ENCODE measurements around the gene SLC27A6. TPM values are rescaled to one million over a fixed set of nuclear protein-coding genes. Genes with fewer than 3 reads are reported as not detected.

Gene SLC27A6
- total RNA-seq, 1 donor from 2014 or later = 0.09 TPM

DNA sequence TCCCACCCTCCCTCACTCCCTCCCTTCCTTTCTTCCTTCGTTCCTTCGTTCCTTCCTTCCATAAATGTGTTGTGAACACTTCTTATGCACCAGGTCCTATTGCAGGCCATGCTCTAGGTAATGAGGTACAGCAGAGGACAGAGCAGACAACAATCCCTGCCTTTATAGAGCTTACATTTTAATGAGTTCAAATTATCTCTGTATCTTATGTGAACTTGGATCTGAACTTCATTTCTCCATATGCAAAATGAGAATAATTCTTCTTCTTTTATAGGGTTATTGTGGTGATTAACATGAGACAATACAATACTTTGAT lies 37.2 kb downstream of the SLC27A6 start:
- TF ChIP-seq, protein P1, sequence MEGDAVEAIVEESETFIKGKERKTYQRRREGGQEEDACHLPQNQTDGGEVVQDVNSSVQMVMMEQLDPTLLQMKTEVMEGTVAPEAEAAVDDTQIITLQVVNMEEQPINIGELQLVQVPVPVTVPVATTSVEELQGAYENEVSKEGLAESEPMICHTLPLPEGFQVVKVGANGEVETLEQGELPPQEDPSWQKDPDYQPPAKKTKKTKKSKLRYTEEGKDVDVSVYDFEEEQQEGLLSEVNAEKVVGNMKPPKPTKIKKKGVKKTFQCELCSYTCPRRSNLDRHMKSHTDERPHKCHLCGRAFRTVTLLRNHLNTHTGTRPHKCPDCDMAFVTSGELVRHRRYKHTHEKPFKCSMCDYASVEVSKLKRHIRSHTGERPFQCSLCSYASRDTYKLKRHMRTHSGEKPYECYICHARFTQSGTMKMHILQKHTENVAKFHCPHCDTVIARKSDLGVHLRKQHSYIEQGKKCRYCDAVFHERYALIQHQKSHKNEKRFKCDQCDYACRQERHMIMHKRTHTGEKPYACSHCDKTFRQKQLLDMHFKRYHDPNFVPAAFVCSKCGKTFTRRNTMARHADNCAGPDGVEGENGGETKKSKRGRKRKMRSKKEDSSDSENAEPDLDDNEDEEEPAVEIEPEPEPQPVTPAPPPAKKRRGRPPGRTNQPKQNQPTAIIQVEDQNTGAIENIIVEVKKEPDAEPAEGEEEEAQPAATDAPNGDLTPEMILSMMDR (conservative IDR thresholded peaks at IDR 0.05) = no peak
- H3K27ac Mint-ChIP-seq (ENCODE audit: unreplicated experiment) = peak overlapping the region; percentile 14
- H3K27me3 Mint-ChIP-seq (ENCODE audit: low read depth) = no peaks in the 10 kb centered on the region
- no peak for DNase-seq (ENCODE audit: low read depth, low spot score)
- peaks cover 25% of the 10 kb centered on the region for H3K4me1 Mint-ChIP-seq
- no peaks in the 10 kb centered on the region for H3K36me3 Mint-ChIP-seq (ENCODE audit: low read depth)
- peaks cover 2% of the 10 kb centered on the region for H3K9me3 Mint-ChIP-seq
- no peak overlapping the region for H3K4me3 Mint-ChIP-seq

DNA sequence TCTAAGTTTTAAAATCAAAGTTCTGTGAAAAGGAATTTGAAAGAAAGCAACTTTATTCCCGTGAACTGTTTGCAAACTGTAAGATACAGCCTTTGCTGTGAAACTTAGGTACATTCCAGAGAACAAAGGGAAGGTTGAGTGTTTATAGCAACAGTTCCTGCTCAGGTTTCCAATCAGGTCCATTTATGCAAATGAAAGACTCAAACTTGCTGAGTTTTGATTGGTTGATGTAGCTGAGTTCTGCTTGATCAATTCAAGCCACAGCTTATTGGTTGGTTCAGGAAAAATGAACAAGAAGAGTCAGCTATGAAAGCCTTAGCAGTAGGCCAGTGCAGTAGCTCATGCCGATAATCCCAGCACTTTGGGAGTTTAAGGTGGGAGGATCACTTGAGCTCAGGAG lies 37.9 kb downstream of the SLC27A6 start:
- no peaks in the 10 kb centered on the region for H3K36me3 Mint-ChIP-seq (ENCODE audit: low read depth)
- TF ChIP-seq, protein P1 (conservative IDR thresholded peaks at IDR 0.05) = no peak
- H3K9me3 Mint-ChIP-seq = peaks cover 2% of the 10 kb centered on the region
- no peak for DNase-seq (ENCODE audit: low read depth, low spot score)
- H3K27me3 Mint-ChIP-seq (ENCODE audit: low read depth) = no peaks in the 10 kb centered on the region
- H3K27ac Mint-ChIP-seq (ENCODE audit: unreplicated experiment) = no peak overlapping the region
- H3K4me1 Mint-ChIP-seq = peaks cover 25% of the 10 kb centered on the region
- no peak overlapping the region for H3K4me3 Mint-ChIP-seq

DNA sequence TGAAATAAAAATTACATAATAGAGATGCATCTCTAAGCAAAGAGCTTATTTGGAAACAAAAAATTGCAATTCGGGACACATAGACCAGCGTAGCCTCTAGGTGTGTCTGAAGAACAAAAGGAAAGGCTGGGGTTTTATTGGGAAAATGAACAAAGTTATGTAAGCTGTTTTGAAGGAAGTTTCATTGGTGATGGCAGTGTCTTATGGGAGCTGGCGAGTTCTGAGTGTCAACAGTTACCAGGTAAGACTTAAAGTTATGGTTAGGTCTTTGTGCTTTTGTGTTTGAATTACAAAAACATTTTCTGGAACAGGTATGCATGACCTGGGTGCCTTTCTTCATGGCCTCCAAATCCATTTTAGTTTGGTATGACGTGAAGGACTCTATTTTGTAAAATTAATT lies 48.9 kb downstream of the SLC27A6 start:
- Mint-ChIP-seq H3K27me3 (ENCODE audit: low read depth) (peaks cover 3% of the 10 kb centered on the region), H3K4me1 (no peaks in the 10 kb centered on the region), H3K9me3 (no peaks in the 10 kb centered on the region), H3K36me3 (ENCODE audit: low read depth) (no peaks in the 10 kb centered on the region), H3K27ac (ENCODE audit: unreplicated experiment) (no peak overlapping the region), H3K4me3 (no peak overlapping the region)
- TF ChIP-seq, protein P1 (conservative IDR thresholded peaks at IDR 0.05) = no peak
- no peak for DNase-seq (ENCODE audit: low read depth, low spot score)

DNA sequence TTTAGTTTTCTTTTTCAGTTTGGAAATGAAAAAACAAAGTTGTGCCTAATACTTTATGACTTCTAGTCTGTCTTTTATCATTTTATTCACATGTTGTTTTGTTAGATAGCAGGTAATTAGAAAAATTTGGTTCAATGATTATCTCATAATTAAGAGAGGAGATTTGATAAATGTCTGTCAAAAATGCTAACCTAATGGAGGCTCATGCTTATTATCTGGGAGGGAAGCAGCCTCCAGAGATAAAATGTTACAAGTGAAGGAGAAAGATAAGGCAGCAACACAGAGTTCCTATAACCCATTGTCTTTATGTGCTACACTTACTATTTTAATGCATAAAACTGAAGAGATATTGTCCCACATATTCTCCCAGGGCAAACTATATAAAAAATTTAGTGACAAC lies 53.5 kb downstream of the SLC27A6 start:
- no peak for DNase-seq (ENCODE audit: low read depth, low spot score)
- H3K9me3 Mint-ChIP-seq = no peaks in the 10 kb centered on the region
- no peaks in the 10 kb centered on the region for H3K4me1 Mint-ChIP-seq
- H3K27ac Mint-ChIP-seq (ENCODE audit: unreplicated experiment) = no peak overlapping the region
- TF ChIP-seq, protein P1 (conservative IDR thresholded peaks at IDR 0.05) = no peak
- peaks cover 3% of the 10 kb centered on the region for H3K27me3 Mint-ChIP-seq (ENCODE audit: low read depth)
- no peak overlapping the region for H3K4me3 Mint-ChIP-seq
- H3K36me3 Mint-ChIP-seq (ENCODE audit: low read depth) = no peaks in the 10 kb centered on the region

DNA sequence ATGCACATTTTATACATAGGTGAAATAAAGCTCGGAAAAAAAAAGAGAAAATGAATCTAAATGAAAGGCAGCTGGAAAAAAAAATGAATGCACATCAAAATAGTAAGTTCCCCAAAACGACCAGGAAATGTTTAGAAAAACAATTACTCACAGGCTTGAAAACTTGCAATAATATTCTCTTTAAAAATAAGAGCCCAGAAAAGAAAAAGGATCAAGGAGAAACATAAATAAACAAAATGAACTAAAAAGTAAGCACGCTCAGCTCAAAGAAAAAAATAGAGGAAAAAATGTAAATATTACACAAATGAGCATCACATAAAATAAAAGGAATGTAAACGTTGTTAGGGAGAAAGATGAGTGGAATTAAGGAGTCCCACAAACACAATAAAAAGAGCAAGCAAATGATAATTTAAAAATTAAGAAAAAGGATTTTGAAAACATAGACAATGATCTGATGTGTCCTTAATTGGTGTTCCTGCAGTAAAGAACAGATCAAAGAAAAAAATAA lies 54.2 kb downstream of the SLC27A6 start:
- DNase-seq (ENCODE audit: low read depth, low spot score) = no peak
- Mint-ChIP-seq H3K9me3 (no peaks in the 10 kb centered on the region), H3K4me1 (no peaks in the 10 kb centered on the region), H3K27ac (ENCODE audit: unreplicated experiment) (no peak overlapping the region), H3K4me3 (no peak overlapping the region), H3K36me3 (ENCODE audit: low read depth) (no peaks in the 10 kb centered on the region), H3K27me3 (ENCODE audit: low read depth) (peaks cover 3% of the 10 kb centered on the region)
- TF ChIP-seq, protein P1 (conservative IDR thresholded peaks at IDR 0.05) = no peak

DNA sequence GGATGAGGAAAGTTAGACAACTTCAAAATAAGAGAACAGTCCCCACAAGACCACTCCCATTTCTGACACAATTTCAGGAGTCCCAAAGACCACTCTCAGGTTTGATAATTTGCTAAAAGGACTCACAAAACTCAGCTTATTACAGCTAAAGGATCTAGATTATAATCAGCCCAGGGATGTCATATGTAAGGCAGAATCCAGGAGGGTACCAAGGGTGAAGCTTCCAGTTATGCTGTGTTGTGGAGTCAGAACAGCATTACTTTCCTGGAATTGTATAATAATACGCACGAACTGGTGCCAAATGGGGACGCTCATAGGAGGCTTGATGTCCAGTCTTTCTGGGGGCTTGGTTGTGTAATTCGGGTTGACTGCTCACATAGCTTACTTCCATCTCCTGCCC lies 55.4 kb downstream of the SLC27A6 start:
- Mint-ChIP-seq H3K27me3 (ENCODE audit: low read depth) (peaks cover 3% of the 10 kb centered on the region), H3K36me3 (ENCODE audit: low read depth) (no peaks in the 10 kb centered on the region), H3K9me3 (no peaks in the 10 kb centered on the region), H3K27ac (ENCODE audit: unreplicated experiment) (no peak overlapping the region), H3K4me3 (no peak overlapping the region), H3K4me1 (no peaks in the 10 kb centered on the region)
- TF ChIP-seq, protein P1 (conservative IDR thresholded peaks at IDR 0.05) = no peak
- no peak for DNase-seq (ENCODE audit: low read depth, low spot score)

Data from neural crest cell (in vitro differentiated cells).